HG03442 (cell line): Measurements from ENCODE around the gene GPX1.
"Not testable (repeated sequence)": the region's sequence is repeated elsewhere in the genome, so short reads cannot be mapped to it uniquely, and the experiment has no call there.

Experiments used
- ATAC-seq: cut with Tn5 transposase; IDR thresholded peaks from one replicate; pipeline ENCODE4 v1.9.1; 2021; ENCODE audit warnings: mild to moderate bottlenecking, moderate library complexity; ENCODE audit not compliant: unreplicated experiment

The GPX1 gene

GRCh38 chr3:49358217-49358883 is at the start of gene GPX1:
Gene GPX1, minus strand, starts transcription at chr3:49358353. Its CDS starts 75 bp downstream, at chr3:49358278.
- peak; percentile 80 for ATAC-seq

- ATAC-seq: no peak
Observed at GRCh38 chr3:49406571-49407565, 48.7 kb upstream of the GPX1 start.

GRCh38 chr3:49405570-49405969 is 47.4 kb upstream of the GPX1 start:
- not testable (repeated sequence) for ATAC-seq

- ATAC-seq: no peak
Observed at GRCh38 chr3:49403891-49404290, 45.7 kb upstream of the GPX1 start.

- ATAC-seq: no peak
Observed at GRCh38 chr3:49401766-49402165, 43.6 kb upstream of the GPX1 start.

GRCh38 chr3:49399461-49399860 is 41.3 kb upstream of the GPX1 start:
- ATAC-seq: no peak

- no peak for ATAC-seq
Observed at GRCh38 chr3:49397470-49397869, 39.3 kb upstream of the GPX1 start.

- not testable (repeated sequence) for ATAC-seq
Observed at GRCh38 chr3:49391310-49391709, 33.2 kb upstream of the GPX1 start.

- no peak for ATAC-seq
Observed at GRCh38 chr3:49389297-49389696, 31.1 kb upstream of the GPX1 start.

- no peak for ATAC-seq
Observed at GRCh38 chr3:49388289-49388820, 30.2 kb upstream of the GPX1 start.

GRCh38 chr3:49387721-49388120 is 29.6 kb upstream of the GPX1 start:
- ATAC-seq: no peak

- ATAC-seq: no peak
Observed at GRCh38 chr3:49386056-49386756, 28.1 kb upstream of the GPX1 start.

GRCh38 chr3:49385617-49386016 is 27.5 kb upstream of the GPX1 start:
- no peak for ATAC-seq

- ATAC-seq: no peak
Observed at GRCh38 chr3:49383387-49383786, 25.2 kb upstream of the GPX1 start.

GRCh38 chr3:49378249-49378895 is 20.2 kb upstream of the GPX1 start:
- ATAC-seq: no peak

- no peak for ATAC-seq
Observed at GRCh38 chr3:49377483-49377882, 19.3 kb upstream of the GPX1 start.

GRCh38 chr3:49371946-49372345 is 13.8 kb upstream of the GPX1 start:
- ATAC-seq: no peak

GRCh38 chr3:49370585-49371290 is 12.6 kb upstream of the GPX1 start:
- ATAC-seq: no peak

- ATAC-seq: no peak
Observed at GRCh38 chr3:49362561-49362960, 4.4 kb upstream of the GPX1 start.

- no peak for ATAC-seq
Observed at GRCh38 chr3:49359623-49360022, 1.5 kb upstream of the GPX1 start.
